ENCODE results near the gene CFAP107. TPM values are rescaled to one million over a fixed set of nuclear protein-coding genes. Genes with fewer than 3 reads are reported as not detected.
"Not testable (repeated sequence)": the region's sequence is repeated elsewhere in the genome, so short reads cannot be mapped to it uniquely, and the experiment has no call there.

The CFAP107 gene
- total and polyA plus RNA-seq, 7 donors = under 0.01 TPM; not detected in 6

DNA sequence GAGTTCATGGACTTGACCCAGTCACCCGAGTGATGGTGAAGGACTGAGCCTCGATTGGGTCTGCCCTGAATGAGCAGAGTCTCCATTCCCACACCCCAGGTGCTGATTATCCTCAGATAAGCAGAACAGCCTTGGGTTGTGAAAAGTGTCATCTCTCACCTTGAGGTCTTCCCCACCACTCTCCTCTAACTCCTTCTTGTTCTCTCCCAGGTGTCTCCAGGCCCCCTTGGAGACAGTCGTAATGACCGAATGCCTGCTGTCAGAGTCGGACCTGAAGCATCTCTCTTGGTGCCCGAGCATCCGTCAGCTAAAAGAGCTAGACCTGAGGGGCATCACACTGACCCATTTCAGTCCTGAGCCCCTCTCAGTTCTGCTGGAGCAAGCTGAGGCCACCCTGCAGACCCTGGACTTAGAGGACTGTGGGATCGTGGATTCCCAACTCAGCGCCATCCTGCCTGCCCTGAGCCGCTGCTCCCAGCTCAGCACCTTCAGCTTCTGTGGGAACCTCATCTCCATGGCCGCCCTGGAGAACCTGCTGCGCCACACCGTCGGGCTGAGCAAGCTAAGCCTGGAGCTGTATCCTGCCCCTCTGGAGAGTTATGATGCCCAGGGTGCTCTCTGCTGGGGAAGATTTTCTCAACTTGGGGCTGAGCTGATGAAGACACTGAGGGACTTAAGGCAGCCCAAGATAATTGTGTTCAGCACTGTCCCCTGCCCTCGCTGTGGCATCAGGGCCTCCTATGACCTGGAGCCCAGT, 31.0 kb downstream of the CFAP107 start:
- intact Hi-C loops (cut with DNase I) = no loop called here
- no peaks in the 10 kb centered on the region for H3K4me1 ChIP-seq
- no peaks in the 10 kb centered on the region for H3K27me3 ChIP-seq
- H3K4me3 ChIP-seq = no peak overlapping the region
- H3K36me3 ChIP-seq = no peaks in the 10 kb centered on the region
- H3K9me3 ChIP-seq = no peaks in the 10 kb centered on the region
- H3K27ac ChIP-seq = no peak overlapping the region
- TF ChIP-seq POLR2AphosphoS5 (IDR thresholded peaks at IDR 0.05) (no peak), POLR2A (IDR thresholded peaks at IDR 0.05) (no peak), EP300 (IDR thresholded peaks at IDR 0.05) (no peak)
- TF ChIP-seq, protein P1, sequence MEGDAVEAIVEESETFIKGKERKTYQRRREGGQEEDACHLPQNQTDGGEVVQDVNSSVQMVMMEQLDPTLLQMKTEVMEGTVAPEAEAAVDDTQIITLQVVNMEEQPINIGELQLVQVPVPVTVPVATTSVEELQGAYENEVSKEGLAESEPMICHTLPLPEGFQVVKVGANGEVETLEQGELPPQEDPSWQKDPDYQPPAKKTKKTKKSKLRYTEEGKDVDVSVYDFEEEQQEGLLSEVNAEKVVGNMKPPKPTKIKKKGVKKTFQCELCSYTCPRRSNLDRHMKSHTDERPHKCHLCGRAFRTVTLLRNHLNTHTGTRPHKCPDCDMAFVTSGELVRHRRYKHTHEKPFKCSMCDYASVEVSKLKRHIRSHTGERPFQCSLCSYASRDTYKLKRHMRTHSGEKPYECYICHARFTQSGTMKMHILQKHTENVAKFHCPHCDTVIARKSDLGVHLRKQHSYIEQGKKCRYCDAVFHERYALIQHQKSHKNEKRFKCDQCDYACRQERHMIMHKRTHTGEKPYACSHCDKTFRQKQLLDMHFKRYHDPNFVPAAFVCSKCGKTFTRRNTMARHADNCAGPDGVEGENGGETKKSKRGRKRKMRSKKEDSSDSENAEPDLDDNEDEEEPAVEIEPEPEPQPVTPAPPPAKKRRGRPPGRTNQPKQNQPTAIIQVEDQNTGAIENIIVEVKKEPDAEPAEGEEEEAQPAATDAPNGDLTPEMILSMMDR (IDR thresholded peaks at IDR 0.05) = no peak
- WGBS, 2 donors = 91 to 93% methylated on average over 15 of the region's 15 CpGs
- no peak for DNase-seq

DNA sequence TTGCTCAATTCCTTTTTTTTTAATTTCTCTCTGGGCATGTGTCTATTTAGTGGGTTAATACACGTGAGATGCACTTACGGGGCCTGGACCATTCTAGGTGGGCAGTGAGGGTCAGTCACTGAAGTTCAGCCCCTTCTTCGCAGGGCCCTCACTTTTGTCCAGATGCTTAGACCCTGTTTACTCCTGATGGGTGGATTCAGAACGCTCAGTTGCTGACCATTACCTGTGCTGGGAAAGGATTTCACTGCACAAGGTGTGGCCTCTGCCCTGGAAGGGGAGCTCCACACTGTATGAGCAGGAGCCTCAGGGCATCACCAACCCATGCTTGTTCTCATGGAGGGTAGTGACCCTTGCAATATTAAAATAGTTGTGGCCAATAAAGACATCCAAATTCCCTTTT, 32.1 kb downstream of the CFAP107 start:
- no peak overlapping the region for H3K4me3 ChIP-seq
- DNase-seq = no peak
- intact Hi-C loops (cut with DNase I) = no loop called here
- no peaks in the 10 kb centered on the region for H3K36me3 ChIP-seq
- 80 to 93% methylated on average over 4 of the region's 4 CpGs for WGBS, 2 donors
- no peaks in the 10 kb centered on the region for H3K27me3 ChIP-seq
- no peaks in the 10 kb centered on the region for H3K9me3 ChIP-seq
- H3K4me1 ChIP-seq = no peaks in the 10 kb centered on the region
- no peak overlapping the region for H3K27ac ChIP-seq
- TF ChIP-seq, protein P1 (IDR thresholded peaks at IDR 0.05) = no peak
- TF ChIP-seq POLR2A (IDR thresholded peaks at IDR 0.05) (no peak), EP300 (IDR thresholded peaks at IDR 0.05) (no peak), POLR2AphosphoS5 (IDR thresholded peaks at IDR 0.05) (no peak)

DNA sequence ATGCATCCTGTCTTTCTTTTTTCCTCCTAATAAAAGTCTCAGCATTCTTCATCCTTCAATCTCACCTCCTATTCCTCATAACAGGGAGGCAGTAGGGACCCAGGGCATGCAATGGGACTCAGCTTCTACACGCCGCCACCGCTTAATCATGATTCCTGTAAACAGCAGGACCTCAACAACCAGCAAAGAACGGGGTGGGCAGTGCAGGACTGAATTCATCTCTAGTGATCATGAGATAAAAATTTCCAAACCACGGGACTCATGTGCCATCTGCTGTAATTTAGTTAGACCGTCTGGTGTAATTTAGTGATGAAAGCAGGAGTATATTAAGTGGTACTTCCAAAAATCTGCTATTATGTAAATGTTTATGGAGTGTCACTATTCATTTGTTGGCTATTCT, 32.9 kb downstream of the CFAP107 start:
- intact Hi-C loops (cut with DNase I) = no loop called here
- 68 to 86% methylated on average over 6 of the region's 6 CpGs for WGBS, 2 donors
- no peaks in the 10 kb centered on the region for H3K27me3 ChIP-seq

DNA sequence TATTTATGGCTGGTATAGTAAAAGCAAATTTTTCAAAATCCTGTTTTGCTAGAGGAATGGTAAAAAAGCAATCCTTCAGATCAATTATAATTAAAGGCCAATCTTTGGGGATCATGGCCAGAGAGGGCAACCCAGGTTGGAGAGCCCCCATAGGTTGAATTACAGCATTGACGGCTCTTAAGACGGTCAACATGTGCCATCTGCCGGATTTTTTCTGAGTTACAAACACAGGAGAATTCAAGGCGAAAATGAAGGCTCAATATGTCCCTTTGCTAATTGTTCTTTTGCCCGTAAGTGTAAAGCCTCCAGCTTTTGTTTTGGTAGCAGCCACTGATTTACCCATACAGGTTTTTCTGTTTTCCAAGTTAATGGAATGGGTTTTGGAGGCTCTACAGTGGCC, 35.5 kb downstream of the CFAP107 start:
- H3K4me3 ChIP-seq; H3K36me3 ChIP-seq; H3K9me3 ChIP-seq; DNase-seq; H3K27ac ChIP-seq; H3K4me1 ChIP-seq; intact Hi-C loops (cut with DNase I); H3K27me3 ChIP-seq: not testable (repeated sequence)
- 80 to 82% methylated on average over 5 of the region's 5 CpGs for WGBS, 2 donors

More for the DNA sequence above, 32.9 kb downstream of the CFAP107 start:
- Histone ChIP-seq H3K9me3 (no peaks in the 10 kb centered on the region), H3K27ac (no peak overlapping the region), H3K4me1 (no peaks in the 10 kb centered on the region), H3K4me3 (no peak overlapping the region), H3K36me3 (no peaks in the 10 kb centered on the region)
- TF ChIP-seq POLR2AphosphoS5 (IDR thresholded peaks at IDR 0.05) (no peak), POLR2A (IDR thresholded peaks at IDR 0.05) (no peak), EP300 (IDR thresholded peaks at IDR 0.05) (no peak)
- TF ChIP-seq, protein P1 (IDR thresholded peaks at IDR 0.05) = no peak
- no peak for DNase-seq

DNA sequence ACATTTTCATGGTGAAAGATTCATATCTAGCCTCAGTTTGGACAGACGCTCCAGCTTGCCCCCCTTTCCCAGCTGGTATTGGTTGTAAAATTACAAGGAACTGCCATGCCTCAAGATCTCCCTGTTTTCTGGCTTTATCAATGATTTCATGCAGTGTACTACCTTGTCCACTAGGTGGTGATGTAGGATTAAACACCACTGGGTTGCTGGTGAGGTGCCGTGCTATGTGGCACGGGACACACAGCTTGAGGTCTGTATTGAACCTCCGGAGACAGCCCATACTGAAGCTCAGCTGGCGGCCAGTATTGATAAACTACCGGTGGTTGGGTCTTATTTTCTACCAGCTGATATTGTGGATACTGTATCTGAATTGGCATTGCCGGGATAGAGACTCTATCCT, 37.8 kb downstream of the CFAP107 start:
- H3K9me3 ChIP-seq = peaks cover 0 to 12% (median 2%) of the 10 kb centered on the region in 4 donors
- H3K4me1 ChIP-seq; H3K27ac ChIP-seq; H3K4me3 ChIP-seq; intact Hi-C loops (cut with DNase I); H3K36me3 ChIP-seq; DNase-seq; H3K27me3 ChIP-seq: not testable (repeated sequence)
- 44% methylated on average over 6 of the region's 7 CpGs for WGBS, 2 donors

DNA sequence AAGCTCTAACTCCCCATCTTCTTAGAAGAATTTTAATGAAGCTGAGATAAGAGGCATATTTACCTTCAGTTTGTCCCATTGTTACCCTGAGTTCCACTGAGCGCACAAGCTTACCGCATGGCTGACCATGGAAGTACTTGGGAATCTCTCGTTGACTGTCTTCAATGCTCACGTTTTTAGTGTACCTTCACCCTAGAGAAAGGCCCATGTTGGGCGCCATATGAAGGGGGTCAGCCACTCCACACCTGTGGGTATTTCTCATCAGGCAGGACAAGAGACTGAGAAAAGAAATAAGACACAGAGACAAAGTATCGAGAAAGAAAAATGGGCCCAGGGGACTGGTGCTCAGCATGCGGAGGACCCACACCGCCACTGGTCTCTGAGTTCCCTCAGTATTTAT, 38.7 kb downstream of the CFAP107 start:
- peaks cover 0 to 12% (median 2%) of the 10 kb centered on the region in 4 donors for H3K9me3 ChIP-seq
- H3K27ac ChIP-seq; H3K36me3 ChIP-seq; intact Hi-C loops (cut with DNase I); DNase-seq; H3K27me3 ChIP-seq; H3K4me3 ChIP-seq; H3K4me1 ChIP-seq: not testable (repeated sequence)
- WGBS, 2 donors = 91 to 93% methylated on average over 7 of the region's 8 CpGs

DNA sequence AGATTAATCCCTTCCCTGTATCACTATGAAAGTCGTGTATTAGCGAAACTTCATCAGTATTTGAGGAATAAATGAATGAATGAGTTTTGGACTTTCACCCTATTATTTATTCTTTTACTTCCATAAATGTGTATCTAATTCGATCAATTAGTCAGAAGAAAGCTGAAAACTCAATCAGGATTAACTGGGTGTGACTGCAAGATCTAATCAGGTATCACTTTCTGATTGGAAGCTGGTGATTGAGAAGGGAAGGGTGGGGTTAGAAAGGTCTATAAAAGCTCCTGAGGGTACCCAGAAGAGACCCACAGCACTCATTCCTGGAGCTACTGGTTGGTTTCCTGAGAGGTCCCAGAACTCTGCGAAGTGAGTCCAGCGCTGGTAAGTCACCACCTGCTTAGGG, 45.1 kb downstream of the CFAP107 start, which contains the start of gene PRAMEF1:
Gene PRAMEF1 (plus strand): TSS at position 301 of the 400 bp plus-strand sequence. CDS start 1,831 bp downstream, outside the sequence.
- intact Hi-C loops (cut with DNase I); H3K36me3 ChIP-seq; H3K4me1 ChIP-seq; H3K9me3 ChIP-seq; DNase-seq; H3K4me3 ChIP-seq; H3K27me3 ChIP-seq; H3K27ac ChIP-seq: not testable (repeated sequence)
- WGBS, 2 donors = 76 to 79% methylated on average over 5 of the region's 5 CpGs
